ENCODE data around the gene POLDIP3.
"Not testable (repeated sequence)": the region's sequence is repeated elsewhere in the genome, so short reads cannot be mapped to it uniquely, and the experiment has no call there.

Gene POLDIP3

GRCh38 chr22:42595434-42595833, 19.2 kb downstream of the POLDIP3 start:
- peaks cover 5% of the 10 kb centered on the region for H3K4me1 Mint-ChIP-seq (ENCODE audit: low read depth)
- no peaks in the 10 kb centered on the region for H3K36me3 Mint-ChIP-seq

DNA sequence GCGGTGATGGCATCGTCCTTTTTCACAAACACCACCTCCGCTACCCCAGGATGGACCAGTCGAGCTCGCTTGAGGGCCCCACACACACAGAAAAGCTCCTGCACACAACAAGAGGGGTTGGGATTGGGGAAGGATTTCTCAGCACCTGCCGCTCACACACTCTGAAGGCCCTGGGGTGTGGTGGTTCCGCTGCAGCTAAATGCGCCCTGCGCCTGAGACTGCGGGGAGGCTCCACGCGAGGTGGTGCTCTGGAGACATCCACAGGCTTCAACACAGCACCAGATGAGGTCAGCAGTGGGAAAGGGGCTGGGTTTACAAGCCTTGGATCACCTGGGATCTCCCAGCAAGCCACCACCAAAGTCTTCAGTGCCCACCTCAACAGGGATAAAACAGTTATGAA, 22.7 kb downstream of the POLDIP3 start:
- H3K36me3 Mint-ChIP-seq: peaks cover 2% of the 10 kb centered on the region
- H3K27ac Mint-ChIP-seq: peak overlapping the region; percentile 16
- no peak overlapping the region for H3K4me3 Mint-ChIP-seq
- no peaks in the 10 kb centered on the region for H3K9me3 Mint-ChIP-seq (ENCODE audit: low read depth)
- H3K4me1 Mint-ChIP-seq (ENCODE audit: low read depth): no peaks in the 10 kb centered on the region
- H3K27me3 Mint-ChIP-seq: no peaks in the 10 kb centered on the region

More at GRCh38 chr22:42595434-42595833, 19.2 kb downstream of the POLDIP3 start:
- Mint-ChIP-seq H3K27me3 (no peaks in the 10 kb centered on the region), H3K27ac (peak overlapping the region; percentile 34), H3K9me3 (ENCODE audit: low read depth) (no peaks in the 10 kb centered on the region), H3K4me3 (no peak overlapping the region)

GRCh38 chr22:42587588-42588175, 27.0 kb downstream of the POLDIP3 start:
- Mint-ChIP-seq H3K36me3 (peaks cover 5% of the 10 kb centered on the region), H3K4me3 (no peak overlapping the region), H3K27me3 (no peaks in the 10 kb centered on the region), H3K9me3 (ENCODE audit: low read depth) (no peaks in the 10 kb centered on the region), H3K27ac (no peak overlapping the region), H3K4me1 (ENCODE audit: low read depth) (no peaks in the 10 kb centered on the region)

DNA sequence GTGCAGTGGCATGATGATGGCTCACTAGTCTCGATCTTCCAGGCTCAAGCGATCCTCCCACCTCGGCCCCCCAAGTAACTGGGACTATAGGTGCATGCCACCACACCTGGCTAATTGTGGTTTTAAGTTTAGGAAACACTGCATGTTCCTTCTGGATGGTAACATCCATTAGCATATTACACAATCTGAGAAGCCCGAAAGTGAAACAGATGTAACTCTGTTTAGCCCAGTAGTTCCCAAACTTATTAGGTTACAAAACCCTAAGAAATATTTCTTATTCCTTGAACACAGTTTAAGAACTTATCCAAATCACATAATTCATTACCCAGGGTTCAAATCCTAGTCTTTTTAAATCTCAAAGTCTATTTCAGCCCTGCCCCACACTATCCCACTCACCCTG, 28.3 kb downstream of the POLDIP3 start:
- peaks cover 7% of the 10 kb centered on the region for H3K36me3 Mint-ChIP-seq
- H3K9me3 Mint-ChIP-seq (ENCODE audit: low read depth): no peaks in the 10 kb centered on the region
- peaks cover 8% of the 10 kb centered on the region for H3K4me1 Mint-ChIP-seq (ENCODE audit: low read depth)
- H3K27ac Mint-ChIP-seq: no peak overlapping the region
- no peak overlapping the region for H3K4me3 Mint-ChIP-seq
- H3K27me3 Mint-ChIP-seq: no peaks in the 10 kb centered on the region

DNA sequence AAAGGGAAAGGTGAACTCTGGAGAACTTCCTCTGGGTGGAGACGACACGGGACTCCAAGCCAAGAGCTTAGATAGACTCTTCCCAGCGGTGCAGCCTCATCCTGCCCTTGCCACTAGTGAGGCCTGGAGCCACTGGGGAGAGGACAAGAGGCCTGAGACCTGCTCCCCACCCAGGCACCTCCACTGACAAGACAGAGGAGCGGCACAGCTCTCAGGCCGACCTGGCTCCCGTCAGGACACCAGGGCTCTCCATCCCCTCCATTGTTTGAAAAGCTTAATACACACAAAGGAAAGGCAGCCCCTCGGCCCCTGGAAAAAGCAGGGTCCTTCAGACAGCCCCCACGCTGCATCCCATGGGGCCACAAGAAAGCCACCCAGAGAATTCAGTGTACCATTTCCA, 29.6 kb downstream of the POLDIP3 start:
- H3K27ac Mint-ChIP-seq: no peak overlapping the region
- H3K4me3 Mint-ChIP-seq: no peak overlapping the region
- H3K36me3 Mint-ChIP-seq: peaks cover 11% of the 10 kb centered on the region
- H3K9me3 Mint-ChIP-seq (ENCODE audit: low read depth): no peaks in the 10 kb centered on the region
- no peaks in the 10 kb centered on the region for H3K27me3 Mint-ChIP-seq
- H3K4me1 Mint-ChIP-seq (ENCODE audit: low read depth): peaks cover 9% of the 10 kb centered on the region

GRCh38 chr22:42584364-42584940, 30.2 kb downstream of the POLDIP3 start:
- Mint-ChIP-seq H3K36me3 (peaks cover 11% of the 10 kb centered on the region), H3K9me3 (ENCODE audit: low read depth) (no peaks in the 10 kb centered on the region), H3K4me1 (ENCODE audit: low read depth) (peaks cover 9% of the 10 kb centered on the region), H3K4me3 (no peak overlapping the region), H3K27ac (no peak overlapping the region), H3K27me3 (no peaks in the 10 kb centered on the region)

- H3K9me3 Mint-ChIP-seq (ENCODE audit: low read depth): no peaks in the 10 kb centered on the region
- H3K27ac Mint-ChIP-seq: no peak overlapping the region
- H3K36me3 Mint-ChIP-seq: peaks cover 11% of the 10 kb centered on the region
- peaks cover 9% of the 10 kb centered on the region for H3K4me1 Mint-ChIP-seq (ENCODE audit: low read depth)
- H3K27me3 Mint-ChIP-seq: no peaks in the 10 kb centered on the region
- H3K4me3 Mint-ChIP-seq: peak overlapping the region; percentile 91
These were observed 31.7 kb downstream of the POLDIP3 start for GRCh38 chr22:42582987-42583386.

DNA sequence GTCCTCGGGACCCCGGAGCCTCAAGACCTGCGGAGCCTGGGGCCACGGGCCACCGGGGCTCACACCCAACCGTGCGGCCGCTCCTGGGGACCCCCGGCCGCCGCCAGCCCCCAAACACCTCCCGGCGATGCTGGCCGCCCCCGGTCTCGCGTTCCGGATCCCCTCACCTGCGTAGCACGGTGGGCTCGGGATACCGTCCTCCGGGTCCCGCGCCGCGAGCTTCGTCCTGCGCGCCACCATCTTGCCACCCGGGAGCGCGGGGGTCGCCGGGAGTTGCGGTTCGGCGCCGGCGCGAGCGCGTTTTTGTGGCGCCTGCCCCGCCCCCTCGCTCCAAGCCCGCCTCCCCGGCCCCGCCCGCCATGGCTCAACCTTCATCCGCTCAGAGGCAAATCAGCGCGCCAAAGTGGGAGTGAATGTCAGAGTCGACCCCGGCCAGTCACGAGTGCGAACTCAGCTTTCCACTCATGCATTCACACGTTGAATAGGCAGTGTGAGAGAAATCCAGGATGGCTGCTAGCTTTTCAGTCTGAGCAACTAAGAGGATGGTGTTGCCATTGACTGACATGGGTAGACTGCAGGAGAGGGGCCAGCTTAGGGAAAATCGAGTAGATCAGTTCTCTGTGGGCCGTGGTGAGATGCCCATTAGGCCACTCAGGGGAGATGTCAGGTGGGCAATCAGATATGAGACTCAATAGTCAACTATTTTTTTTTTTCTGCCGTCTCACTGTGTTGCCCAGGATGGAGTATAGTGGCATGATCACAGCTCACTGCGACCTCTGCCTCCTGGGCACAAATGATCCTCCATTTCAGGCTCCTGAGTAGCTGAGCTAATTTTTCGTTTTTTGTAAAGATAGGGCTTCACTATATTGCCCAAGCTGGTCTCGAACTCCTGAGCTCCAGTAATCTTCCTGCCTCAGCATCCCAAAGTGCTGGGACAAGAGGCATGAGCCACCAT, 32.6 kb downstream of the POLDIP3 start:
- peaks cover 8% of the 10 kb centered on the region for H3K36me3 Mint-ChIP-seq
- H3K4me1 Mint-ChIP-seq (ENCODE audit: low read depth): peaks cover 9% of the 10 kb centered on the region
- H3K27me3 Mint-ChIP-seq: no peaks in the 10 kb centered on the region
- peak overlapping the region; percentile 97 for H3K27ac Mint-ChIP-seq
- no peaks in the 10 kb centered on the region for H3K9me3 Mint-ChIP-seq (ENCODE audit: low read depth)
- peak overlapping the region; percentile 97 for H3K4me3 Mint-ChIP-seq

DNA sequence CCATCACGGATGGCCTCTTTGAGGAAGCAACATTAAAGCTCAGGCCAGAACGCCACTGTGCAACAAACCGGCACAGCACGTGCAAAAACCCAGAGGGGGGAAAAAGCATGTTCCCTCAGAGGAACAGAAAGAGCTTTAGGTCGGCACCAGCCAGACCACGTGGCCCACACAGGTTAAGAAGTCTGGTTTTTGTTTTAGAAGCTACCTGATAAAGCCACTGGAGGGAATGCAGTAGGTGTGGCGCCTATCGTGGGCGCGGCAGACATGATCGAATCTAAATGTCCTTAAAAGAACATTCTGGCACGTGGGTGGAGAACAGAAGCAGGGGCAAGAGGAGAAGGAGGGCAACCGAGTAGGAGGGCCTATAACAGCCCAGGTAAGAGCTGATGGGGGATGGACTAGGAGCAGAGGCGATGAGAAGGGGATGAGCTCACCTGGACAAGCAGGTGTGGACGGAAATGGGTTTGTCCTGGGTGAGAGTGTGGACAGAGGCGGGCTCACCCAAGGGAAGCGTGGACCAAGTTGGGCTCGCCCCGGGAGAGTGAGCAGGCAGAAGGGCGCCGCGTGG, 33.4 kb downstream of the POLDIP3 start:
- H3K4me1 Mint-ChIP-seq (ENCODE audit: low read depth); H3K36me3 Mint-ChIP-seq; H3K27me3 Mint-ChIP-seq; H3K9me3 Mint-ChIP-seq (ENCODE audit: low read depth): not testable (repeated sequence)
- Mint-ChIP-seq H3K4me3 (peak overlapping the region; percentile 97), H3K27ac (peak overlapping the region; percentile 97)

- not testable (repeated sequence) for H3K36me3 Mint-ChIP-seq; H3K9me3 Mint-ChIP-seq (ENCODE audit: low read depth); H3K27ac Mint-ChIP-seq; H3K4me1 Mint-ChIP-seq (ENCODE audit: low read depth); H3K27me3 Mint-ChIP-seq
- H3K4me3 Mint-ChIP-seq: peak overlapping the region; percentile 61
These were observed 34.6 kb downstream of the POLDIP3 start for GRCh38 chr22:42580040-42580439.

GRCh38 chr22:42577623-42578240, 37.0 kb downstream of the POLDIP3 start:
- peaks cover 6% of the 10 kb centered on the region for H3K36me3 Mint-ChIP-seq
- H3K27me3 Mint-ChIP-seq: no peaks in the 10 kb centered on the region
- no peak overlapping the region for H3K27ac Mint-ChIP-seq
- H3K4me1 Mint-ChIP-seq (ENCODE audit: low read depth): peaks cover 9% of the 10 kb centered on the region
- no peak overlapping the region for H3K4me3 Mint-ChIP-seq
- H3K9me3 Mint-ChIP-seq (ENCODE audit: low read depth): no peaks in the 10 kb centered on the region

DNA sequence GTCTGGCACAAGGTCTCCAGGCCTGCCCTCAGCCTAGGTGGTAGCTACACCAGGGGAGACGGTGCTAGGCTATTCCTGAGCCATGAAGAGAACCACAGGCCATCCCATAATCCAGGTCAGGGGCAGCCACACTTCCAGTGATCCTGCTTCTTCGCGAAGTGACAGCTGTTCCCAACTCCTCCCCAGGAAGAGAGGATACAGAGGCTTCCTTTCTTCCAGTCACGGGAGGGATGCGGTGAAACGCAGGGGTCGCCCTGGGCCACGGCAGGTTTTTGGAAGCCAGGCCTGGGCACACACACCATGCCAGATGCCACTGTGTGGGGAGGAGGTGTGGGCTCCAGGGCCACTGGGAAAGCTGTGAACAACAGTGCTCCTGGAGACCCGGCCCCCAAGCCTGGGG, 37.5 kb downstream of the POLDIP3 start:
- not testable (repeated sequence) for H3K36me3 Mint-ChIP-seq; H3K4me1 Mint-ChIP-seq (ENCODE audit: low read depth); H3K27me3 Mint-ChIP-seq; H3K4me3 Mint-ChIP-seq; H3K27ac Mint-ChIP-seq; H3K9me3 Mint-ChIP-seq (ENCODE audit: low read depth)

DNA sequence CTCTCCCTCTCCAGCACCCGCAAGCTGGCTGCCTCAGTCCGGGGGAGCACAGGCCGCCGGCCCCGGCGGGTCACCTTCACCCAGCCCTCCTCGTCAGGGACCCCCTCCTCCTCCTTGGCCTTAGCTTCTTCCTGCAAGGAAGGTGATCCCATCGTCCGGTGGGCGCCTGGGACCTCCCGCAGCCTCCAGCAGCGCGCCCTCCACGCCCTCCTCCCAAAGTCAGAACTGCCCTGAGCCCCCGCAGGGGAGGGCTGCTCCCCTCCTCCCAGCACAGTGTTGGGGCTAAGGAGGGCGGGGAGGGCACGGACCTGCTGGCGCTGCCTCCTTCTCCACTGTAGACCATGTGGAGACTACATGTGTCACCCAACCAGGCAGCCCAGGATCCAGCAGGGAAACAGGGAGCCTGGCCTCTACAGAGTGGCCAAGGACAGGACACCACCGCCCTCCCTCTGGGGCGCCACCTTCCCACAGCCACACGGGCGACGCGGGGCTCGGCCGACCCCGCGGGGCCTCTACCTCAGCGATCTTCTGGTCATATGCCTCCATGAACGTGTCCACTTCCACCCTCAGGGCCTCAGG, 38.6 kb downstream of the POLDIP3 start:
- H3K4me3 Mint-ChIP-seq; H3K36me3 Mint-ChIP-seq; H3K9me3 Mint-ChIP-seq (ENCODE audit: low read depth); H3K27ac Mint-ChIP-seq; H3K4me1 Mint-ChIP-seq (ENCODE audit: low read depth); H3K27me3 Mint-ChIP-seq: not testable (repeated sequence)

- not testable (repeated sequence) for H3K4me3 Mint-ChIP-seq; H3K4me1 Mint-ChIP-seq (ENCODE audit: low read depth); H3K9me3 Mint-ChIP-seq (ENCODE audit: low read depth); H3K27ac Mint-ChIP-seq; H3K27me3 Mint-ChIP-seq; H3K36me3 Mint-ChIP-seq
These were observed 40.2 kb downstream of the POLDIP3 start for GRCh38 chr22:42574468-42574867.

- H3K9me3 Mint-ChIP-seq (ENCODE audit: low read depth); H3K36me3 Mint-ChIP-seq; H3K4me1 Mint-ChIP-seq (ENCODE audit: low read depth); H3K4me3 Mint-ChIP-seq; H3K27ac Mint-ChIP-seq; H3K27me3 Mint-ChIP-seq: not testable (repeated sequence)
These were observed 40.6 kb downstream of the POLDIP3 start for GRCh38 chr22:42574046-42574445.

Data from activated naive CD8-positive, alpha-beta T cell (primary cell).